Activated T-helper 9 cell treated with anti-CD3 and anti-CD28 coated beads, Interleukin-2, amount 50 U/mL, for 16 hours (primary cell): ENCODE results near the gene NOXRED1.

Experiments used
- DNase-seq: peaks from one replicate; pipeline ENCODE4 v3.0.0-alpha.2; 2020; ENCODE audit warnings: low read depth

Gene NOXRED1

GRCh38 chr14:77409131-77409533, 14.2 kb downstream of the NOXRED1 start:
- no peak for DNase-seq

DNA sequence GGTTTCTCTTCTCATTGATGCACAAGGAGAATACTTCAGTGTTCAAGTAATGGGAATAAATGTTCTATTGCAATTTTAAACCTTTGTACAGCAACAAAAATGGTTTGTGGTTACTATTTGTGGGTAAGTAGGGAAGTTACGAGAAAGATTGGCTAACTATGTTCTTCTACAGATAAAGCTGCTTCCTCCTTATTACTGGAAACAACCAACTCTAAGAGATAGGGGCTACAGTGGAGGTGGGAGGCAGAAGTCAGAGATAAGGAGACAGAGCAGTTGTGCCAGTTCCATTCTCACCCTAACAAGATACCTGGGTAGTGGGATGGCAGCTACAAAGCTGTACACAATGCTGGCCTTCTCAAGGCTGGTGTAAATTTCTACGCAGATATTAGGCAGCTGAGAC, 16.2 kb downstream of the NOXRED1 start:
- no peak for DNase-seq

DNA sequence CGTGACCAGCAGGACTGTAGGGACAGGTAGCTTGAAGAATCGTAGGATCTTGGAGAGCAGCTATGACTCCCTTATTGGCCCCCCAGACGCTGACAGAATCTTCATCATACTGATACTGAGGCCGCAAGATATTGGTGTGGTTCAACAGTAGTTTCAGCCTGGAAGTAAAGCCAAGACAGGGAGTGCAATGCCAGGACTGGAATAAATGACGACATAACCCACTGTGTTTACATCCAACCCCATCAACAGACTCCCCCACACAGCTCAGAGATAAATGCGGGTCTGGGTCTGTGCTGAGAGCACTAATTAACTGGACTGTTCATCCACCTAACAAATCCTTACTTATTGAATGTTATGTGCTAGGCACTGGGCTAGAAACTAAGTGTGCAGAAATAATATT, 16.6 kb downstream of the NOXRED1 start:
- DNase-seq = no peak

DNA sequence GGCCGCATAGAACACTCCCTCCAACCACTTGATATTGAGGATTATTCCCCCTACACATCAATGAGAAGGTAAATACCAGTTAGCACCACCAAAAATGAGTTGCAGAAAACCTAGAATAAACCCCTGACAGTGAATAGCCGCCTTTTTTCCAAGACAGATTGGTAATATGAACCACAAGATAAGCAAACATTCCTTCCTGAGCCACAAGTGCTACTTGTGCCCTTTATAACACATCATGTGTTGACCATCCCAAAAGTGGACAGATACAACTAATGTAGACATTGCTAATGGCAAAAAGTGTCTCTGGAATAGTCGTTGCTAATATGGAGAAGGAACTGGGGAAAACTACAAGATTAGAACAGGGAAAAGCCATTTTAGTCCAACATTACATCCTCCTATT, 17.2 kb downstream of the NOXRED1 start:
- no peak for DNase-seq

DNA sequence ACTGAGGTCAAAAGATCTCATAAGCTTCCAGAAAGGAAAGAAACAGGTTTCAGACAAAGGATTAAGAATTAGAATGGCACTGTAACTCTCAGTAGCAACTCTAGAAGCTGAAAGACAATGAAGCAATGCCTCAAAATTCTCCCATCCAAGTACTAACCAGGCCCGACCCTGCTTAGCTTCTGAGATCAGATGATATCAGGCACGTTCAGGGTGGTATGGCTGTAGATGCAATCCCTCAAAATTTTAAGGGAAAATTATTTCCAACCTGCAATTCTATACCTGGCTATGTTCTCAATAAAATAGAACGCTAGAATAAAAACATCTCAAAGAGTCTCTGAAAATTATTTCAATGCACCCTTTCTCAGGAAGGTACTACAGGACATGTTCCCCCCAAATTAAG, 19.6 kb downstream of the NOXRED1 start:
- DNase-seq = no peak

DNA sequence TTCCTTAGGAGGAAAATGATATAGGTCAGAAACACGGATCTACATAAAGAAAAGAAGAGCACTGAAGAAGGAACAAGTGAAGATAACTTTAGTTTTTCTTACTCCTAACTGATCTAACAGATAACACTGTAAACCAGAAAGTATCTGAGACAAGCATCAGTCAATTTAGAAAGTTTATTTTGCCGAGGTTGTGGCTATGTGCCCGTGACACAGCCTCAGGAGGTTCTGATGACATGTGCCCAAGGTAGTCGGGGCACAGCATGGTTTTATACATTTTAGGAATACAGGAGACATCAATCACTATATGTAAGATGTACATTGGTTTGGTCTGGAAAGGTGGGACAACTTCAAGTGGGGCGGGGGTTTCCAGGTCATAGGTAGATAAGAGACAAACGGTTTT, 23.1 kb downstream of the NOXRED1 start:
- no peak for DNase-seq

DNA sequence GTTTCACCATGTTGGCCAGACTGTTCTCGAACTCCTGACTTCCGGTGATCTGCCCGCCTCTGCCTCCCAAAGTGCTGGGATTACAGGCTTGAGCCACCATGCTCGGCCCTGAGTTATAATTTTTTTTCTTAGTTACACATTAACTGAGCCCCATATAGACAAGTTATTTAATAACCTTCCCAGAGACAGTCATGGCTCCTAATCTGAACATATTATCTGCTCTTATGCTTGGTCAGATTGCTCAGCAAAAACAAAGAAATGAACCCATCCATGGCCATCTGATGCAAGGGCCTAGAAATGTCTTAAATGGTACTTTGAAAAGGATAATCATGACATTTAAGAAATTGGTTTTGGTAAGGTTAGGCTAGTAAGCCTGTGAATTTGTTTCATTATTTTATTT, 33.1 kb downstream of the NOXRED1 start:
- DNase-seq = no peak

- DNase-seq = no peak
Measured at GRCh38 chr14:77378701-77379100, 44.6 kb downstream of the NOXRED1 start.

DNA sequence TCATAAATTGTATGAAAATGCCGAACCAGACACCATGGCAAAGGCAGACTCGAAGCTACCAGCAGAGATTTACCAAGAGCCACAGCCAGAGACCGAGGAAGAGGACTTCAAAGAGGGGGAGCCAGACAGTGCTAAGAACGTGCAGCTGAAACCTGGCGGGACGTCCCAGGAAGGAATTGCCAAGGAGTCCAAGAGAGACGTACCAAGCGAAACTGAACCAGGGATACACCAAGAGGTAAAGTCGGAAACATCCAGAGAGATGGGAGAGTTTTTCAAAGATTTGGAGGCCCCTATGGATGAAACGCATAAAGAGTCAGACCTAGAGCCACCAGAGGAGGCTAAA, 45.9 kb downstream of the NOXRED1 start:
- no peak for DNase-seq

DNA sequence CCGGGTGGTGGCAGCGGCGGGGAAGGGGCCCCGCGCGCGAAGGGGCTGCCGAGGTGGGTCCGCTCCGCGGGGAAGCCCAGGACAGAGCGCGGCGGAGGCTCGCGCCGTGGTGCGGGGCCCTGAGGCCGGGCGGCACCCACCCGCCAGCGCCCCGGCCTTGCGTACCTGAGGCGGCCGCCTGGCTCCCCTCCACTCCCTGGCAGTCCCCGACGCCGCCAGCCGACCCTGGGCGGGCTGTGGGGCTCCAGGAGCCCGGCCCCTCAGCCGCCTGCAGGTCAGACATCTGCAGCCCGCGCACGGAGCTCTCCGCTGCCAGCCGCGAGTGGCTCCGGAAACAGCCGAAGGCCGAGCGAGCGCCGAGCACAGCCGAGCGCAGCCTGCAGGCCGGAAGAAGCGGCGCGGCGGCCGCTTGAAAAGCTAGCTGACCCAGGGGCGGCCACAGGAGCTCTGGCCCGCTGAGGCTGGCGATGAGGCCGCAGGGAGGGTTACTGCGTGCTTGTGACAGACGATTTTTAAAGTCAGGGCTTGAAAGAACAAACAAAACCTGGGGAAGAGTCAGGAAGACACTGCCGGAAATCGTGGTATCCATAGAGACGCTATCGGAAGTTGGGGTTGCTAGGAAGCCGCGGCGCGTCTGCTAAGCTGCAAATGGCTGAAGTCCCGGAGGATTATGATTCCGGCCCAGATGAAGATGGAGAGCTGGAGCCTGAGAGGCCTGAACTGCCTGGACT, 46.4 kb downstream of the NOXRED1 start, which contains the start of the genes SAMD15 and TMED8:
Gene SAMD15 (plus strand): TSS at position 609 of the 731 bp plus-strand sequence. CDS start 40 bp downstream, at position 649.
Gene TMED8 (minus strand): TSS at position 324 of the 731 bp plus-strand sequence. CDS start 41 bp downstream, at position 283.
- peak; percentile 71 for DNase-seq

DNA sequence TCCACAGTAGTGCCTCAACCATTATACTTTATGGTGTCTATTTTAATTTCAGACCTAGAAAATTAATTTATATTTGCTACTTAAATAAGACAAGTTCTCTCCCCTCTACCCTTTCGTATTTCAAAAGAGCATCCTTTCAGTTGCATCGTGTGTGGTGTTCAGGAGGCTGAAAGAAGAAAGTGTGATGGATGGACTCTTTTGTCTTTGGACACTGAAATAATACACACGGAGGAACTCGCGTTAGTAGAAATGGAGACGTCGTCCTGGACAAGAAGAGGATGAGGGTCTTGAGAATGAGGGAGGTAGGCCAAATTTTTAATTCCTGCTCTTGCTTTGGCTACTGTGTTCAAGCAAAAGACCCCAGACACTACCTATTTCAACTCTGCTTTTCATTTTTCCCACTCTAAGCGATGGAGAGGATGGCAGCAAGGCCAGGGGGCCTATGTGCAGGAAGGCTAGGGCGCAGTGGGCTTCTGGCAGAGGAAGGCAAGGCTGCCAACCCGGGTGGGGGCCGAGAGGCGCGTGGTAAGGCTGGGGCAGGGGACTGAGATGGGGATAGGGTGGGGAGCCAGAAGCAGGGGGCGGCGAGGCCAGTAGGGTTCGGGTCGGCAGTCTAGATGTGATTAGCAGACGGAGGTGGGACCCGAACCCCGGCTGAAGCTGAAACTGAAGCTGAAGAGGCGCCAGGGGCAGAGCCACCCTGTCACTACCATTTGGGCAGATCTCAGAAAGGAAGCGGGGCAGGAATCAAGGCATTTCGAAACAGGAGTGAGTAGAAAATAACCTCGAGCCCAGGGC, 47.2 kb downstream of the NOXRED1 start:
- DNase-seq = no peak

- DNase-seq = no peak
Measured at GRCh38 chr14:77375164-77375950, 48.0 kb downstream of the NOXRED1 start.

DNA sequence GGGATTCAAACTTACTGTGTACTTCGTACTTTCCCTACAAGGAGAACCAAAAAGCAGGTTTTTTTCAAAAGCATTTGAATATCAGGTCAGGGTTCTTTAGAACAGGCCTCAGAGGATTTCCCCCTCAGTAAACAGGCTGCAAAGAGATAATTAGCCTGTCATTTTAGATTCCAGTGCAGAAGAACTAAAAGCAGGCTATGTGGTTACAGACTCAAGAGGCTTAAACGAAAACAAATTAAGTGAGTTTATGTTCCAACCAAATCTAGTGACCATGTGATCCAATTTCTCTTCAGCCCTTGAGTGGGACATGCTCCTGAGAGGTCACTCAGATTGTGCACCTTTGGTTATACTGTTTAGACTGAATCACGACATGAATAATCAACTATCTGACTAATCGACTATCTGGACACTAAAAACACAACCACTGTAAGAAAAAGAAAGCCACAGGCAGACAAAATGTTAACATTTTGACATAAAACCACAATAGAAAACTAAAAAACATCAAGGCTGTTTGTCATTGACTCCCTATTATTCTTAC, 51.0 kb downstream of the NOXRED1 start:
- DNase-seq = no peak

- no peak for DNase-seq
Measured at GRCh38 chr14:77369285-77369684, 54.0 kb downstream of the NOXRED1 start.

- no peak for DNase-seq
Measured at GRCh38 chr14:77364146-77364545, 59.2 kb downstream of the NOXRED1 start.

DNA sequence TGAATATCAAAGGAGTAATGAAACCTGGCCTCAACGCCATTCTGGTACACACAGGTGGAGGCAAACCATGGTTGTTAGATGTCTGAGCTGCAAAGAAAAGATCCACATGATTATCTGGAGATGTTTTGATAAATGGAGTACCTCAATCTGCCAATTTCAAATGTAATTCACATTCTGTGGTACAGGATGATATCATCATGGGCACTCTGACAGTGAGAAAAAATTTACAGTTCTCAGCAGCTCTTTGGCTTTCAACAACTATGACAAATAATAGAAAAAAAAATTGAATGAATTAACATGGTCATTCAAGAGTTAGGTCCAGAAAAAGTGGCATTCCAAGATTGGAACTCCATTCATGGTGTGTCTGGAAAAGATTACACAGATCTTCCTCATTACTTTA, 63.7 kb downstream of the NOXRED1 start:
- no peak for DNase-seq

GRCh38 chr14:77356899-77357298, 66.4 kb downstream of the NOXRED1 start:
- DNase-seq = no peak

DNA sequence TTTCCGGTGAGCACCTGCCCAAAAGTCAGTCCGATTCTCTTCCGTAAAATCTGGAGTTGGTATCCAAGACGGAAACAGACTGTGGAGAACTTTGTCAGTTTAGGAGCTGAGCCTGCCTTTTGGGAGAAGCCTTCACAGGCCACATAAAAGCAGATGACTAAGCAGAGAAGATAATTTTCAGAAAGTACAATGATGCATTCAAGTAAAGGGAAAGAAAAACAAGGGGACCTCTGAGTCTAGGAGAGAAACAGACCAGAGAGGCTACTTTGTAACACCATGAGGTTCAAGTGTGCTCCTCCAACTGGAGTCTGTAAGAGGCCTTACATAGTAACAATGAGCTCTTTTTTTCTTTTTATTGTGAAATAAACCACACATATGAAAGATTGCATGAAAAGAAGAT, 67.5 kb downstream of the NOXRED1 start:
- DNase-seq = no peak

- DNase-seq = no peak
Measured at GRCh38 chr14:77353469-77354141, 69.7 kb downstream of the NOXRED1 start.

- DNase-seq = no peak
Measured at GRCh38 chr14:77347751-77348150, 75.6 kb downstream of the NOXRED1 start.

DNA sequence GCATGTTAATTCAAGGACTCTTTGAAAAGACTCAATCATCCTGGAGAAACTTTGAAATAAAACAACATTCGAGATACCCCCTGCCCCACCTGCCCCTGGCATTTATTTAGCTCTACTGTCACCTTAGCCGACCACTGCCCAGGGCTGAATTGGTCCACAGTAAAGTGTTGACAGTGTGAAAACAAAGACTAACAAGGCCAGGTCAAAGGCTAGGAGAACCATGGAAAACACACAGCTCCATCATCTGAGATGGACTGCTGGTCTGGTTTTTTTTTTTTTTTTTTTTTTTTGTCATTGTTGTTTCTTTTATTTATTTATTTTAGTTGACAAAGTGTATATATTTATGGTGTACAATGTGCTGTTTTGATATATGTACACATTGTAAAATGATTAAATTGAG, 76.8 kb downstream of the NOXRED1 start:
- DNase-seq = no peak
